RPMI8226 (cell line): Measurements from ENCODE around the gene TLR10.

Experiments used
- DNase-seq: peaks from one replicate; pipeline ENCODE4 v3.0.0-alpha.2; 2015

The TLR10 gene

DNA sequence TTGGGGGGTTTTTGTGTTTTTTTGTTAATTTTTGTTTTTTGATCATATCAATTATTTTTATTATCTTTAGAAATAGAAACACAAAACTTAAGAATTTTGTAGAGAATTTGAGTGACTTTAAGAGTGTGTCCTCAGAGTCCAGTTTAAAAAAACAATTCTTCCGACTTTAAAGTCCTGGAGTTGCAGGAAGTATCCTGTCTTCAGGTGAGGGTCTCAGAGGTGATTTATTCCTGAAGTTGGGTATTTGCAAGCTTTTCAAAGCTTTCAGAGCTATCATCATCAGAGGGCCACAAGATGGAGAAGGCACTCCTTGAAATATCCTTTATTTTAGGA, 23.0 kb downstream of the TLR10 start:
- no peak for DNase-seq

DNA sequence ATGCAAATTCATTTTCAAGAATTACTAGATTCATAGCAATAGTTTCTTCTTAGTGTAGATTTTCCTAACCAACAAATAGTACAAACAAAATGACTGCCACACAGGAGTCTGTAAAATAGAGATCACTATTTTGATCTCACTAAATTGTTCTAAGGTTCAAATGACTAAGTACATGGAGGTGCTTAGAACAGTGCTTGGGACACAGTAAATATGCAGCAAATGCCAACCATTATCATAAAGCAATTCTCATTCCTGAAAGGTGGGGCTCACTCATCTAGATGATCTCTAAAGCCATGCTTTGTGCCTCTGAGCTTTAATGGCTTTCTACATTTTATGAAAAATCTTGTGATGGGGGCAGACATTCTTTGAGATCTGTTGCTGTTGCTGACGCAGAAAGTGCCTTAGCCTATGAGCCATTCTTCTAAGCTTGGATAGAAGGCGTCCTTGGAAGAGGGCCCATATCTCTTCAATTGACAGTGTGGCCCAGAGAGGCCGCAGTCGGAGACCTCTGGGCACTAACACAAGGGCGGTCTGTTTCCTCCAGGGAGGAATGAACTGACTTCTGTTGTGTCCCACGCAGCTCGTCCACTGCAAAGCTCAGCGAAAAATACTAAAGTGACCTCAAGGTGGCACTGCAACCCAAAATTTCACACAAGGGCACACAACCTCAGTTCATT, 23.5 kb downstream of the TLR10 start:
- DNase-seq, result peak; percentile 47

DNA sequence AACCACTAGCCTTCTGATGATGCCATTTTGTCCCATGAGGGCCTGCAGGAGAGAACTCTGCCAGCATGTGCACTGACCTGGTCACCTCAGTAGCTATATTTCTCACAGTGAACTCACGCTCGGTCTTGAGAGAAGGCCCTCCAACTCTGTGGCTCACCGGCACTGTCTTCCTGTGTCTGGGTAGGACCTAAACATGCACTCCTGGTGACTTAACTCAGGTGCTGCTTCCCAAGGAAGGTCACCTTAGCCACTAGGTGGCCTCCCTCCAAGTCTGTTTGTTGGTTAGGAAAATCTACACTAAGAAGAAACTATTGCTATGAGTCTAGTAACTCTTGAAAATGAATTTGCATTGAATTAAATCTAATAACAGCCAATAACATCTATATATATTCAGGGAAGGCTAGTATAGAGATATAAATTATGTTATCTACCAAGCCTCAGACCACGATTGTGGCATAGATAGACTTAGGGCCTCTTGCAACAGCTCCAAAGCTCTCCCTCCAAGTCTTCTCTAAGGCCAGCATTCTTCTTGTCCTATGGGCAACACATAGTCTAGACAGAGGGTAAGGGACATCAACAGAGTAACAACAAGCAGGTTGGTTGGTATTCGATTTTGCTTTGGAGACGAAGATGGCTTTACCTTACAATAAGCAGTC, 24.7 kb downstream of the TLR10 start:
- DNase-seq, result peak; percentile 49

DNA sequence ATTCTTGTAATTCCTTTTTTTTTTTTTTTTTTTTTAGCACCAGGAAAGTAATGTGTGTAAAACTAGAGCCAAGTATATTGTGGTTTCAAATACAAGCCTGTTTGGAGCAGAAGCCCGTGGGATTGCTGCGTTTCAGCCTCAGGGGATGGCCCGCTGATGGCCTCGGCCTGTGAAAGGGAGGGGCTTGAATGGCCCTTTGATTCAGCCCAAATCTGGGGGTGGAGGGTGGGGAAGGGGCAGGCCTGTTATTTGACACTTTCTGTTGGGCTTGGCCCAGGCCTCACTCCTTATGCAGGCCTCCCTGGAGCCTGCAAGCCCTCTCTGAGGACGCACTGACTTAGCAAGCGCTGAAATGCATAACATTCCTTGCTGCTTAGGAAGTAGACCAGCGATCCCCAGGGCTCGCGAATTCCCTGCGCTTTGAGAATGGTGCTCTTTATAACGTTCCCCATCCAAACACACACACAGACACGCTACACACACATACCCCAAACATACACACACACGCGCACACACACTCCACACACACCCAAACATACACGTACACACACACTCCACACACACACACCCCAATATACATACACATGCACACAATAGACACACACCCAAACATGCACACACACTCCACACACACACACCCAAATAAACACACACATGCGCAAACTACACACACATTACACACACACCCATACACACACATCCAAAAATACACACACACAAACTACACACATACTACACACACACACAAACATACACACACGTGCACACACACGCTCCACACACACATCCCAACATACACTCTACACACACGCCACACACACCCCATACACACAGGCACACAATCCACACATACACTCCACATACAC, 29.6 kb downstream of the TLR10 start:
- no peak for DNase-seq

DNA sequence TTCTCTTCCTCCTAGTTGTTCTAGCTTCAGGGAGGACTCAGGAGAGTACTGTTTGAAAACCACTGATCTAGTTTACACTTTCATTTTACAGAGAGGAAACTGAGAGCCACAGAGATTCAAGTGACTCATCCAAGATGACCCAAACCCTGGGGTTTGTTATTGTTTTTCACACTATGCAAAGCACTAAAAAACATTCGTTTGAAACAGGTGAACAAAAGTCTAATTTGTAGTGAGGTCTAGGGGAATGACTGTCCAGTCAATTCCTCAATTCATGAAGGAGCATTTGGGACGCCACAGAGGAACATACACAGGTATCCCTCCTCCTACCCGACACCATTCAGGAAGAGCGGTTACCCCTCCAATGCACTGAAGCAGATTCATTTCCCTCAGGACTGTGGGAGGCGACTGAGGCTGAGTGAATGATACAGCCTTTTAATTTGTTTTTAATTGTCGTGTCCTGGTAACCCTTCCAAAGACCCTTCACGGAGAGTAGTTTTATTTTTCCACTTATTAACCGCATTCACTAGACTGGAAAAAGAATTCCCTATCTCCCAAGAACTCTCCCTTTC, 30.3 kb downstream of the TLR10 start:
- DNase-seq, result no peak

DNA sequence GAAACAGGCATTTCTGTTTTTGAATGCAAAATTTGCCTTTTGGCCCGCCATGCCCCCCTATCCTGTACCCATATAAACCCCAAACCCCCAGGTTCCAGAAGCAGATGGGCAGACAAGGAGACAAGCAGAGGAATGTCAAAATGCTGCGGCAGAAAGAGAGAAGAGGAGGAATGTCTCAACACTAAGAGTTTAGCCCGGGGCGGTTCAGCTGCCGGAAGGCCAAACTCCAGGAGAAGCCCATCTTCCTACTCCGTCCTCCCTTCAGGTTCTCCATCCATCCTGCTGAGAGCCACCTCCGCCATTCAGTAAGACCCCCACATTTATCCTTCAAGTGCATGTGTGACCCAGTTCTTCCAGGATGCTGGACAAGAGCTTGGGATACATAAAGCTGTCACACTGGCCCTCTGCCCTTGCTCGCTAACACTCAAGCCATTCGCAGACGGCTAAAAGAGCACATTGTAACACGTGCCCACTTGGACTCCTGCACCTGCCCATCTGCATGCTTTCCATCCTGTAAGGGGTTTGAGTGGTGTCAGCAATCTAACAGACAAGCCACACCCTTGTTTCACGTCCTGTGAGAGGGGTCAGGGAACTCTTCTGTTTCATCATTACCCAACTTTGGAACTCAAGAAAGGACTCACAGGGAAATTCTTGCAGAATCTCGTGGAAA, 31.3 kb downstream of the TLR10 start:
- peak; percentile 78 for DNase-seq

DNA sequence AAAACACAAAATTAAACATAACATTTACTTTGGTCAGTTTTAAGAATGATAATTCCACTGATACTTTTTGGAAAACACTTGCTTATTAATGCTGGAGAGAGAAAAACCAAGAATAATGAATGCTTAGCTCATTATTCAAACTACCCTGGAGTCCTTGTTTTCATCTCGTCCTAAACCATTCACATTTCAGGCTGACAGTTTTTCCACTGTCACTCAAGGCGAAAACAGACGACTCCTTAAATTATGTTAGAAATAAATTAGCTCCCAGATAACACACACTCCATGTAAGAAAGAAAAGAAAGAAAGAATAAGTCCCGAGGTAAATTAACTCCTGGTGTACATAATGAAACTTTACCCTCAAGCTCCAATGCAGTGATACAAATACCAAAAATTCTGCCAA, 33.5 kb downstream of the TLR10 start:
- no peak for DNase-seq

DNA sequence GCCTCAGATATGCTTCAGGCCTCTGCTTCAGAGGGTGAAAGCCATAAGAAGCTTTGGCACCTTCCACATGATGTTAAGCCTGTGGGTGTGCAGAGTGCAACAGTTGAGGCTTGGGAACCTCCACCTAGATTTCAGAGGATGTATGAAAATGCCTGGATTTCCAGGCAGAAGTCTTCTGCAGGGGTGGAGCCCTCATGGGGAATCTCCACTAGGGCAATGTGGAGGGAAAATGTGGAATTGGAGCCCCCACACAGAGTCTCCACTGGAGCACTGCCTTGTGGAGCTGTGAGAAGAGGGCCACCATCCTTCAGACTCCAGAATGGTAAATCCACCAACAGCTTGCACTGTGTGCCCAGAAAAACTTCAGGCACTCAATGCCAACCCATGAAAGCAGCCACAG, 35.2 kb downstream of the TLR10 start:
- DNase-seq, result no peak

DNA sequence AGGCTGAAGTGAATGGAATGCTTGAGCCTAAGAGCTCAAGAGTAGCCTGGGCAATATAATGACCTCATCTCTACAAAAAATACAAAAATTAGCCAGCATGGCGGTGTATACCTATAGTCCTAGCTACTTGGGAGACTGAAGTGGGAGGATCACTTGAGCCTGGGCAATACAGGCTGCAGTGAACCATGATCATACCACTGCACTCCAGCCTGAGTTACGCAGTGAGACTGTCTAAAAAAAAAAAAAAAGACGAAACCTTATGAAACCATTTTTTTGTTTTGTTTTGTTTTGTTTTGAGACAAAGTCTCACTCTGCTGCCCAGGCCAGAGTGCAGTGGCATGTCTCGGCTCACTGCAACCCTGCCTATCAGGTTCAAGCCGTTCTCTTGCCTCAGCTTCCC, 36.9 kb downstream of the TLR10 start:
- no peak for DNase-seq

DNA sequence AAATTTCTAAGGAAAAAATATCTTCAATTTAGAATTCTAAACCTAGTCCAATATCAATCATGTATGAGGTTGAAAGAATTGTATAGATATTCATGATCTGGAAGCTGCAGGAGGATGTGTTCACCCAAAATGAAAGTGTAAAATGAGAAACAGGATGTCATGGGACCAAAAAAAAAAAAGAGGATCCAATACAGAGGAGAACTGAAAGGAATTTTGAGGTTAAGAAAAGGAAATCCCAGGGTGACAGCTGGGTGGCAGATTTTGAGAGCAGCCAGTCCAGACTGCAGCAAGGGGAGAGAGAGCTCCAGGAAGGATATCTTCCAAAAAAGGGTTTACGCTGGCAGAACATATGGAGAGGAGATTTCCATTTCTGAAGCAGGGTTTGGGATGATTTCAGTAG, 38.9 kb downstream of the TLR10 start:
- DNase-seq, result no peak

DNA sequence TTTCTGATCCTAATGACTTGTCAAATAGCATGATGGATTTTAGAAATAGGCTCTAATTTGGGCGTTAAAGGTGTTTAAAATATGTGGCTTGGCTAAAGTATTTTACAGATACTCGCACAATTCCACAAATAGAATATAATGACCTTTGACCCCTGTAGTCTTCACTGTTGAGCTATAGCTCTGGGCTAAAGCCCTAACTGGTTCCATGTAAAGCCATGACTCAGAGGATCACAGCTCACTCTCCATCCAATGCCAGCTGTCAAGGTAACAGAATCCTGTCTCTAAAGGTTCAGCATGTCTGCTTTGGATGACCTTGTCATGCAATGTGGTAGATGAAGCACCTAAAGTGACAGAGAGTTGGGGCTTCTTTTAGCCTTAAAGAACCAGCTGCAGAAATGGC, 42.5 kb downstream of the TLR10 start:
- DNase-seq, result no peak

DNA sequence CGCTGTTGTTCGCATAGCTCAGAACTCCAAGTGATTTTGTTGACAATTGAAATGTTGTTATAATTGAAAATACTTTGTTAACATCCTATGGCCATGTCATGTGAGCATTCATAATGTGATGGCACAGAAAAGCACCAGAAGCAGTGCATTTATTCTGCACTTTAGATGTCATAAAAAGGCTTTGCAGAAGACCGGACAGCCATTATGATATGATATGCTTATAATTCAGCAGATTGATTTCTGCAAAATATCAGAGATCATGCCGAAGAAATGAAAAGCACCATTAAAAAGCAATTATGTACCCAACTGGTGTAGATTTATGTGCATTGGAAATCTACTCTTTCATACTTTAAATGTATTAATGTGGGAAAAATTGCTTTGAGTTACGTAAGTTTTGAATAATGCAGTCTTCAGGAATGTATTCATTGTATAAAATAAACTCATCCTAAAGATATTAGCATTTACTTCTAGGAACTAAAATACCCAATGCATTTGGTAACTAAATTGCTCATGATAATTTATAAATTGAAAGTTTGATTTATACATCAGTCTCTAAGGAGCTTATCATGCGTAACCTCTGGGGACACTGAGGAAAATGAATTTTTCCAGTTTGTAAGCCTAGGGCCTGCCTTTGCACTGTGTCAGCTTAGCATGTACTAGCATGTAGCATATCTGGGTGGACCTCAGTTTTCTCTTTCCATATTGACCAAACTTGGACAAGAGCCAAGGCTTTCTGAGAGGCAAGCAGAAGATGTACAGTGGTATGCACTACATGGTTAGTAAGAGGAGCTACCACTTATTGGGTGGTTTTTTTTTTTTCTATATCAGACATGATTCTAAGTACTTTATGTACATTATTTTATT, 43.6 kb downstream of the TLR10 start:
- no peak for DNase-seq

DNA sequence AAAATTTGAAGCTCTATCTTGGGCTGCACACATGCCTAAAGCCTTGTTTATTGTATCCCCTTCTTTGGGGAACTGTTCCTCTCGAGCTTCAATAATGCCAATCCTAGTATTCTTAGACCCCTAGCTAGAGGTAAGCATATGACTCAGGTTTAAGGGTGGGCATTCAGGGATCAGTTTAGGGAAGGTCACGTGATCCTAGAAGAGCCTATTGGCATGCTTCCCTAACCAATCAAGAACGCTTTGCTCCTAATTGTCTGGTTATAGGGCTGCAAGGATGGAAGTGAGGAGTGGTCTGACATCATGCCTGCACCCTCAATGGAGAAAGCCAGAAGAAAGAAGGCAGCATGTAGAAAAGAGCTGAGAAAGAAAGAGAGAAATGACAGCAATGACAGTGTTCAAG, 46.9 kb downstream of the TLR10 start:
- DNase-seq, result no peak

DNA sequence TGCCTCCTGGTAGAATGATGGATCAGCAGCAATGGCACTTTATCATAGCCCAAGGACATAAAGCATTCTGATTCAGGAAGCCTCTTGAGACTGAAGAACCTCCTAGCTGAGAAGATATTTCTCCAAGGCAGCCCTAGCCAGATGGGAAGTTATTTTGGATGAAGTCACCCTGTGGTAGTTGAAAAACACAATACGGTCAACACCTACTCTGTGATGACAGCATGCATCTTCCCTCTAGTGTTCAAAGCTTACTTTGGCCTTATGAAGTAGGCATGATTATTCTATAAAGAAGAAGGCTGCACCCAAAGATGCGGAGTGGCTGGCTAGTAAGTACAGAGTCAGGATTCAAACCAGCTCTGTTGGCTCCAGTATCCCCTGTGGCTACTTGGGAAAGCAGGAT, 47.9 kb downstream of the TLR10 start:
- DNase-seq, result no peak

DNA sequence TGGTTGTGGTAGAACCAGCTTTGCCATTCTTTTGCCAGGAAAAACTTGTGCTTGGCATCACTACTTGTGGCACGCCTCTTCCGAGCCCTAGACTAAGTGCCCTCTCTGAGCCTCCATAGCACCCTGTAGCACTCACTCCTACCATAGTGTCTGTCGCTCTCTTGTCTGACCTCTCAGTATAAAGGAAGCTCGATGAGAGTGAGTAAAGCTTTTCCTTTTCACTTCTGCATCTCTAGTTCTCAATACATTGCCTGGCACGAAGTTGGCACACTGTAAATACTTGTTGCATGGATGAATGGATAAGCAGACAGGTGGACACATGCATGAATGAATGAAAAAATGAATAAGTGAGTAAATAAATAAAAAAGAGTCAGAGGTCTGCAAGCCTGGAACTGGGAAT, 48.3 kb downstream of the TLR10 start:
- no peak for DNase-seq

DNA sequence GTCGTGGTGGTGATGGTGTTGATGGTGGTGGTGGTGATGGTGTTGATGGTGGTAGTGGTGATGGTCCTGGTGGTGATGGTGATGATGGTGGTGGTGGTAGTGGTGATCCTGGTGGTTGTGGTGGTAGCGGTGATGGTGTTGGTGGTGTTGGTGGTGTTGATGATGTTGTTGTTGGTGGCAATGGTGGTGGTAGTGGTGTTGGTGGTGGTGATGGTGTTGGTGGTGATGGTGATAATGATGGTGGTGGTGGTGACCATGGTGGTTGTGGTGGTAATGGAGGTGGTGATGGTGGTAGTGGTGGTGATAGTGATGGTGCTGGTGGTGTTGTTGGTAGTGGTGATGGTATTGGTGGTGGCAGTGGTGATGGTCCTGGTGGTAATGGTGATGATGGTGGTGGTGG, 49.1 kb downstream of the TLR10 start:
- DNase-seq, result no peak

DNA sequence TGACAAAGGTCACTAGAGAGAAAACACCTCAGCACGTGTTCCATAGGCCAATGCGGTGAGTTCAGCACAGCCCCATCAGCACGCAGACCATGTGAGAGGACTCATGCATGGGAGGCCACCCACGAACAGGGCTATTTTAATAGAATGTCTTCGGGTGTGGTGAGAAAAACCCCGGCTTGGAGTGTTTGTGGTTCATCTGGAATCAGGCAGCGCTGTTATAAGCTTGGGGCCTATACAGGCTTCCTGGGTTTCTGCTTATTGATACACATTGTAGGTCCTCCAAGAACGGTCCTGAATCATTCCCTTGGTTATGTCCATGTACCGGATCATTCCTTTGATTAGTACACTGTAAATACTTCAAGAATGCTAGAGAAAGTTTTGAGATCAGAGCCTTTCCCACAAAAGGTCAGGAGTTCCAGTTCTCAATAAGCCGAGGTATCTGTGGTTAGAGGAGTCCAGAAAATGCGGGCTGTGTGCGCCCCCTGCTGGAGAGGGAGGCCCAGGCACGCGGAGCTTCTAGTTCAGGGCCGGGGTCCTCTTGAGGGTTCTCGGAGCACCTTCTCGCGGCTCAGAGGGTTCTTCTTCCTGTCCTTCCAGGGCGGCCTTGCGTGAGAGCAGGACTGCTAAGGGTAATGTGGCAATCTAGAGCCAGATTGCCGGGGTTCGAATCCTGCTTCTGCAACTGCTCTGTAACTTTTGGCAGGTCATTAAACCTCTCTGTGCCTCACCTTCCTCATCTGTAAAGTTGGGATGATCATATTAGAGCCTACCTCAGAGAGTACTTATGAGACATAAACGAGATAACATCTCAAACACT, 51.8 kb downstream of the TLR10 start:
- DNase-seq, result peak; percentile 70

DNA sequence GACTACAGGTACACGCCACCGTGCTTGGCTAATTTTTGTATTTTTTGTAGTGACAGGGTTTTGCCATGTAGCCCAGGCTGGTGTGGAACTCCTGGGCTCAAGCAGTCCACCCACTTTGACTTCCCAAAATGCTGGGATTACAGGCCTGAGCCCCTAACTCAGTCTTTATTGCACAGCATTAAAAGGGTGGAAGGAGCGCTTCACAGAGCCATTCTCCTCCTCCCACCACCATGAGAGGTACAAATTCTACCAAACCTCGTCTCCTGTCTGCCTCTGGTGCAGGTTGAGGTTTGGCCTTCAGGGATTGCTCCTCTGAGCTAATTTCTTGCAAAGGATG, 52.3 kb downstream of the TLR10 start:
- DNase-seq, result no peak

DNA sequence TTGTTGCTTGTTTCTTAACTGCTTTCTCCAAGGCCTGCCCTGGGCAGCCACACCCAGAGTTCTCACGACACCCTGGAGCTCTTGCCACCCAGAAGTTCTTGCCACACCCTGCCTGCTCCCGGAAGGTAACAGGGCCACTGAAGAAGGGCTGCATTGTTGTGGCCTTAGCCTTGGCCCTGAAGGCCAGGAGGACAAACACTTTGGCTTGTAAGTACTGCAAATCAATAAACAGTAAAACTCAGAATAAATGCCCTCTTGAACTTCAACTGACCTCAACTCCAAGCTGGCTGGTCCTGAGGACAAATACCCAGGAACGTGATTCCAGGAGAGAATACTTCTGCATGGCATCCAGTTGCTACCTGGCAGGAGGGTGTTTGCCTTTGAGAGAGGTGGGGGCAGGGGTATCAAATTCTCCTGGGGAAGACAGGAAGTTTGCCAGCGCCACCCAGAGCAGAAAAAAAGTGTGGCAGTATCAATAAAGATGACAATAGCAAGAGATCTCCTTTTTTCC, 54.1 kb downstream of the TLR10 start:
- no peak for DNase-seq

DNA sequence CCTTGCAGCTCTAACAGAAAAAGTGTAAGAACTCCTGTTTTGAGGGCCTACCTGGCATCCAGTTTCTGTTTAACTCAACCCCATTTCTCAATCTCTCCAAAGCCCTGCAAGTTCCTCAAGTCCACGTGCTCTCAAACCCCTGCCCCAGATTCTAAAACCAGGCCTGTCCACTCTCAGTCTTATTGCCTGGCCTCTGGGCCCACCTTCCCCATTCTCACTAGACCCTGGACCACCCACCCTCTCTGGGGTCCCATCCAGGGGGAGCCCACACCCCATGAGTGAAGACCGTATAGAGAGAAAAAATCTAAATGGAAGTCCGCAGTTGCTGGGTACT, 58.3 kb downstream of the TLR10 start:
- DNase-seq, result no peak

DNA sequence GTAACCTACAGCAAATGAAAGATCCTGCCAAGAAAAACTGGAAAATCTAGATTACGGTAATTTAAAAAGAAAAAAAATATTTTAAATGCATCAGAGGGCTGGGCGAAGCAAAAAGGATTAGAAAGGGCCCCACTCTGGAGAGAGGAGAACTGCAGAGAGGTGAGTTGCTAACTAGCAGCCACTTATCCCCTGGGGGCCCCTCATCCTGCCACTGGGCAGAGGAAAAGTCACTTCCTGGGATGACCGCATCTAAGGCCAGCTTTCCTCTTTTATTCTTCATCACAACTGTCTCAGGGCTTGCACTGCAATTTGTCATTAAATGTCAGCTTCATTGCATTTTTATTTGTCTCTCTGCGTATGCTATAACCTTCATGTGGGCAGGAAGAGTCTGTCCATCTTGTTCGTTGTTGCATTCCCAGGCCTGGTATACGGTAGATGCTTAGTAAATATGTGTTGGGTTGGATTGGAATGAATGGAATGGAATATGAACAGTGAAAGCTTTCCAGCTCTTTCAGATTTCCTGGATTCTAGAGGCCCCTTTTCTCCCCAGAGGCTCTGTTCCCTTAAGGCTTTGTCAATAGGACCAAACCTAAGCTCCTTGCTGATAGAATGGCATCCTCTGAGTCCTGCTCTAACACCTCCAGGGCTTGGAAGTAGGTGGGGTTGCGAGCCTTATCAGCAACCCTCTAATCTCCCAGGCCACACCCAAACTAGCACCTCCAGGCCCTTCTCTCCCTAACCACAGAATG, 58.9 kb downstream of the TLR10 start:
- DNase-seq, result no peak
